Erythroblast (primary cell): Measurements from ENCODE around the gene PRDX4.

ENCODE experiments used
- GATA1 ChIP-seq: IDR thresholded peaks from 2 replicates; pipeline ENCODE4 v1.6.1; 2011; ENCODE audit warnings: low read depth, mild to moderate bottlenecking, control low read depth, low read length, moderate library complexity
- POLR2A ChIP-seq: IDR thresholded peaks from 2 replicates; pipeline ENCODE4 v1.6.1; 2011; ENCODE audit warnings: mild to moderate bottlenecking, low read length

DNA sequence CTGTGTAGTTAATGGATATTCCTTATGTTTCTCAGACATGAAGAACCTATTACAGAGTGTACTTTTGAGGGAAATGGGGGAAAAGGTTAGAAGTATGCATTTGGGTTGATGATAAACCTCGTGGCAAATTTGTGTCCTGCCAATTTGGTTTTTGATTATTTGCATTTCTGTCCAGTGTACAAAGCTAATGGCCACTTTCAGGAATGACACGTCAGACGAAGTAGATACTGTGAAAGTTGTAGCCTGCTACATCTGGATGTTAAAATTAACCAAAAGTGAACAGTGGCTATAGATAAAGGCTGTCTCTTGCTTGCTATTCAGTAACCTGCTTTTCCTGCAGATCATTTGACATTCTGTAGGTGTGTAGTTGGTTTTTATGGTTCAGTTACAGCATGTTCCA lies 1.0 kb downstream of the PRDX4 start:
- TF ChIP-seq POLR2A, result no peak
- TF ChIP-seq GATA1, result no peak
